ENCODE results near the gene RSPH1. TPM values are rescaled to one million over a fixed set of nuclear protein-coding genes. Genes with fewer than 3 reads are reported as not detected.

Gene RSPH1
- polyA plus RNA-seq, 1 of the 3 experiments (the other 2 are of a cell fraction): 0.97 TPM

DNA sequence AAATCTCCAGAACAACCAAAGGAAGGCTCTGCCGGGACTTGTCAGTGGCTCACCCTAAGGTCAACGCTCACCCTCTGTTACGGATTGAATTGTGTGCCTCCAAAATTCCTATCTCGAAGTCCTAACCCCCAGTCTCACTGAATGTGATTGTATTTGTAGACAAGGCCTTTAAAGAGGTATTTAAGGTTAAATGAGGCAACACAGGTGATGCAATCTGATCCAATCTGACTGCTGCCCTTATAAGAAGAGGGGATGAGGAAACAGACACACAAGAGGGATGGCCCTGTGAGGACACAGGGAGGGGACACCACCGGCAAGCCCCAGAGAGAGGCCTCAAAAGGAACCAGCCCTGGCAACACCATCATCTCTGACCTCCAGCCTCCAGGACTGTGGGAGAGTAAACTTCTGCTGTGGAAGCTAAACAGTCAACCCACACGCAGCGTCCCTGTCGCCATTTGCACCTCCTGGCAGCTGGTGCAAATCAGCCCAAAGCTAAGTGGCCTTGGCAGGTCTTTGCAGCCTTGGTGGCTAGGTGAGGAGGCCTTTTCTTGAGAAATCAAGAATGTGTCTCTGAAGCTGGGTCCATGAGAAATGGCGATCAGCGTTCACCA lies 68.1 kb downstream of the RSPH1 start:
- no peak for TF ChIP-seq GATA2 (CRISPR knock-in tag; IDR thresholded peaks at IDR 0.05)
- TF ChIP-seq MEF2A (IDR thresholded peaks at IDR 0.05; ENCODE audit: borderline replicate concordance, low read depth): no peak
- TF ChIP-seq TCF12 (IDR thresholded peaks at IDR 0.05): no peak
- no peak for TF ChIP-seq ELF1 (IDR thresholded peaks at IDR 0.05)
- no peak for TF ChIP-seq RCOR1 (IDR thresholded peaks at IDR 0.05; ENCODE audit: low read length)
- TF ChIP-seq TEAD4 (IDR thresholded peaks at IDR 0.05; ENCODE audit: borderline replicate concordance, insufficient read depth): no peak
- no peak for TF ChIP-seq JUND (IDR thresholded peaks at IDR 0.05)
- TF ChIP-seq FOXM1 (IDR thresholded peaks at IDR 0.05; ENCODE audit: low read depth): no peak
- TF ChIP-seq, protein P1, sequence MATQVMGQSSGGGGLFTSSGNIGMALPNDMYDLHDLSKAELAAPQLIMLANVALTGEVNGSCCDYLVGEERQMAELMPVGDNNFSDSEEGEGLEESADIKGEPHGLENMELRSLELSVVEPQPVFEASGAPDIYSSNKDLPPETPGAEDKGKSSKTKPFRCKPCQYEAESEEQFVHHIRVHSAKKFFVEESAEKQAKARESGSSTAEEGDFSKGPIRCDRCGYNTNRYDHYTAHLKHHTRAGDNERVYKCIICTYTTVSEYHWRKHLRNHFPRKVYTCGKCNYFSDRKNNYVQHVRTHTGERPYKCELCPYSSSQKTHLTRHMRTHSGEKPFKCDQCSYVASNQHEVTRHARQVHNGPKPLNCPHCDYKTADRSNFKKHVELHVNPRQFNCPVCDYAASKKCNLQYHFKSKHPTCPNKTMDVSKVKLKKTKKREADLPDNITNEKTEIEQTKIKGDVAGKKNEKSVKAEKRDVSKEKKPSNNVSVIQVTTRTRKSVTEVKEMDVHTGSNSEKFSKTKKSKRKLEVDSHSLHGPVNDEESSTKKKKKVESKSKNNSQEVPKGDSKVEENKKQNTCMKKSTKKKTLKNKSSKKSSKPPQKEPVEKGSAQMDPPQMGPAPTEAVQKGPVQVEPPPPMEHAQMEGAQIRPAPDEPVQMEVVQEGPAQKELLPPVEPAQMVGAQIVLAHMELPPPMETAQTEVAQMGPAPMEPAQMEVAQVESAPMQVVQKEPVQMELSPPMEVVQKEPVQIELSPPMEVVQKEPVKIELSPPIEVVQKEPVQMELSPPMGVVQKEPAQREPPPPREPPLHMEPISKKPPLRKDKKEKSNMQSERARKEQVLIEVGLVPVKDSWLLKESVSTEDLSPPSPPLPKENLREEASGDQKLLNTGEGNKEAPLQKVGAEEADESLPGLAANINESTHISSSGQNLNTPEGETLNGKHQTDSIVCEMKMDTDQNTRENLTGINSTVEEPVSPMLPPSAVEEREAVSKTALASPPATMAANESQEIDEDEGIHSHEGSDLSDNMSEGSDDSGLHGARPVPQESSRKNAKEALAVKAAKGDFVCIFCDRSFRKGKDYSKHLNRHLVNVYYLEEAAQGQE (IDR thresholded peaks at IDR 0.05; ENCODE audit: low read depth, low read length): no peak
- TF ChIP-seq FOSL2 (IDR thresholded peaks at IDR 0.05; ENCODE audit: borderline replicate concordance, low read depth): no peak
- TF ChIP-seq, protein P2, sequence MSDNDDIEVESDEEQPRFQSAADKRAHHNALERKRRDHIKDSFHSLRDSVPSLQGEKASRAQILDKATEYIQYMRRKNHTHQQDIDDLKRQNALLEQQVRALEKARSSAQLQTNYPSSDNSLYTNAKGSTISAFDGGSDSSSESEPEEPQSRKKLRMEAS (IDR thresholded peaks at IDR 0.05; ENCODE audit: low read depth): no peak
- TF ChIP-seq POLR2AphosphoS5 (IDR thresholded peaks at IDR 0.05; ENCODE audit: low read depth, low read length): no peak
- TF ChIP-seq EZH2phosphoT487 (IDR thresholded peaks at IDR 0.05; ENCODE audit: borderline replicate concordance, low read depth): no peak
- H3K9me3 ChIP-seq: peaks cover 5% of the 10 kb centered on the region; the same call in 1 of the 2 replicates
- WGBS (ENCODE audit: low lambda C conversion rate): 63% methylated on average over 9 of the region's 10 CpGs
- H3K27ac ChIP-seq (ENCODE audit: low read depth in 2 of 2, low read length in 1 of 2): no peak overlapping the region
- DNase-seq: no peak
- H3K4me3 ChIP-seq (ENCODE audit: low read depth in 2 of 2, low read length in 1 of 2): no peak overlapping the region
- peaks cover 0 to 6% of the 10 kb centered on the region in 2 experiments; a peak in 2 of 4 replicates for H3K4me1 ChIP-seq (ENCODE audit: control insufficient read depth in 1 of 2, insufficient read depth in 2 of 2, low read depth in 1 of 2, low read length in 1 of 2)
- no peaks in the 10 kb centered on the region for H3K79me2 ChIP-seq (ENCODE audit: insufficient read depth)
- no peaks in the 10 kb centered on the region for H3F3A ChIP-seq (replicated peaks; ENCODE audit: insufficient read depth)
- H3K36me3 ChIP-seq (replicated peaks in 1 of 2; ENCODE audit: control insufficient read depth in 1 of 2, insufficient read depth in 2 of 2, low read length in 1 of 2): no peaks in the 10 kb centered on the region
- H4K20me1 ChIP-seq (ENCODE audit: insufficient read depth): no peaks in the 10 kb centered on the region
- no peaks in the 10 kb centered on the region for H3K9me2 ChIP-seq
- CTCF ChIA-PET: no interaction called here
- H2AFZ ChIP-seq (ENCODE audit: low read depth): no peak overlapping the region
- H3K27me3 ChIP-seq (ENCODE audit: insufficient read depth): no peaks in the 10 kb centered on the region
- no peak overlapping the region for H3K4me2 ChIP-seq
- no peak overlapping the region for H3K9ac ChIP-seq
- POLR2A ChIA-PET: no interaction called here

- H3K4me1 ChIP-seq (ENCODE audit: control insufficient read depth in 1 of 2, insufficient read depth in 2 of 2, low read depth in 1 of 2, low read length in 1 of 2): peaks cover 0 to 6% of the 10 kb centered on the region in 2 experiments; a peak in 2 of 4 replicates
- WGBS (ENCODE audit: low lambda C conversion rate): 33% methylated on average over 6 of the region's 10 CpGs
- TF ChIP-seq EP300 (IDR thresholded peaks at IDR 0.05; ENCODE audit: borderline replicate concordance in 1 of 2, low read depth in 1 of 2, low read length in 1 of 2) (no peak), PBX3 (IDR thresholded peaks at IDR 0.05) (no peak), ELF1 (IDR thresholded peaks at IDR 0.05) (no peak), SMC3 (IDR thresholded peaks at IDR 0.05; ENCODE audit: low read depth, low read length) (no peak)
Measured at GRCh38 chr21:42426876-42427480, 69.0 kb downstream of the RSPH1 start.

More at GRCh38 chr21:42426876-42427480, 69.0 kb downstream of the RSPH1 start:
- Histone ChIP-seq H3K27me3 (ENCODE audit: insufficient read depth) (no peaks in the 10 kb centered on the region), H3K27ac (ENCODE audit: low read depth in 2 of 2, low read length in 1 of 2) (no peak overlapping the region), H3K4me2 (no peak overlapping the region), H2AFZ (ENCODE audit: low read depth) (no peak overlapping the region), H4K20me1 (ENCODE audit: insufficient read depth) (no peaks in the 10 kb centered on the region), H3K79me2 (ENCODE audit: insufficient read depth) (no peaks in the 10 kb centered on the region), H3K9ac (no peak overlapping the region), H3K36me3 (replicated peaks in 1 of 2; ENCODE audit: control insufficient read depth in 1 of 2, insufficient read depth in 2 of 2, low read length in 1 of 2) (no peaks in the 10 kb centered on the region), H3F3A (replicated peaks; ENCODE audit: insufficient read depth) (no peaks in the 10 kb centered on the region), H3K9me3 (no peaks in the 10 kb centered on the region), H3K4me3 (ENCODE audit: low read depth in 2 of 2, low read length in 1 of 2) (no peak overlapping the region), H3K9me2 (no peaks in the 10 kb centered on the region)
- POLR2A ChIA-PET: no interaction called here
- CTCF ChIA-PET: interaction anchor here (0.7 kb wide), 1 partner anchor 132 kb away, joined by 3 read pairs; no protein-coding TSS in a partner anchor
- DNase-seq: no peak
